Measurements from ENCODE around the gene TNRC6C.
"Not testable (repeated sequence)": the region's sequence is repeated elsewhere in the genome, so short reads cannot be mapped to it uniquely, and the experiment has no call there.

TNRC6C gene

GRCh38 chr17:78111727-78112517 lies 153.4 kb downstream of the TNRC6C start:
- no peak for DNase-seq (ENCODE audit: low read depth in 2 of 2)
- no peak overlapping the region for H3K4me3 ChIP-seq (replicated peaks in 1 of 2; ENCODE audit: low read depth in 2 of 2, low read length in 2 of 2)
- TF ChIP-seq CTCF (IDR thresholded peaks at IDR 0.05; ENCODE audit: low read depth, low read length): no peak

GRCh38 chr17:78112518-78113471 lies 154.3 kb downstream of the TNRC6C start:
- H3K4me3 ChIP-seq (replicated peaks in 1 of 2; ENCODE audit: low read depth in 2 of 2, low read length in 2 of 2): no peak overlapping the region
- TF ChIP-seq CTCF (IDR thresholded peaks at IDR 0.05; ENCODE audit: low read depth, low read length): peak; percentile 98
- peak; percentile 58 to 64 for DNase-seq (ENCODE audit: low read depth in 2 of 2)

GRCh38 chr17:78113804-78114785 lies 155.6 kb downstream of the TNRC6C start:
- no peak for DNase-seq (ENCODE audit: low read depth in 2 of 2)
- H3K4me3 ChIP-seq (replicated peaks in 1 of 2; ENCODE audit: low read depth in 2 of 2, low read length in 2 of 2): no peak overlapping the region
- TF ChIP-seq CTCF (IDR thresholded peaks at IDR 0.05; ENCODE audit: low read depth, low read length): no peak

GRCh38 chr17:78114831-78115723 lies 156.6 kb downstream of the TNRC6C start:
- no peak for DNase-seq (ENCODE audit: low read depth in 2 of 2)
- H3K4me3 ChIP-seq (replicated peaks in 1 of 2; ENCODE audit: low read depth in 2 of 2, low read length in 2 of 2): no peak overlapping the region
- TF ChIP-seq CTCF (IDR thresholded peaks at IDR 0.05; ENCODE audit: low read depth, low read length): no peak

GRCh38 chr17:78115803-78116202 lies 157.3 kb downstream of the TNRC6C start:
- H3K4me3 ChIP-seq (replicated peaks in 1 of 2; ENCODE audit: low read depth in 2 of 2, low read length in 2 of 2); DNase-seq (ENCODE audit: low read depth in 2 of 2): not testable (repeated sequence)

DNA sequence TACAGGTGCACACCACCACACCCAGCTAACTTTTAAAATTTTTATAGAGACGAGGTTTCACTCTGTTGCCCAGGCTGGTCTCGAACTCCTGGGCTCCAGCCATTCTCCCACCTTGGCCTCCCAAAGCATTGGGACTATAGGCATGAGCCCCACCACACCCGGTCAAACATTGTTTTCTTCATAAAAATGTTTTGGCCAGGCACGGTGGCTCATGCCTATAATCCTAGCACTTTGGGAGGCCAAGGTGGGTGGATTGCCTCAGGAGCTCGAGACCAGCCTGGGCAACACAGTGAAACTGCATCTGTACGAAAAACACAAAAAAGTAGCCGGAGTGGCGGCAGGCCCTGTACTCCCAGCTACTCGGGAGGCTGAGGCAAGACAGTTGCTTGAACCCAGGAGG lies 157.9 kb downstream of the TNRC6C start:
- no peak overlapping the region for H3K4me3 ChIP-seq (replicated peaks in 1 of 2; ENCODE audit: low read depth in 2 of 2, low read length in 2 of 2)
- no peak for TF ChIP-seq CTCF (IDR thresholded peaks at IDR 0.05; ENCODE audit: low read depth, low read length)
- no peak for DNase-seq (ENCODE audit: low read depth in 2 of 2)

Measured in cardiac fibroblast (primary cell).